CD14-positive monocyte (primary cell): Measurements from ENCODE around the gene TXK. TPM values are rescaled to one million over a fixed set of nuclear protein-coding genes. Genes with fewer than 3 reads are reported as not detected.

Experiments used
- DNase-seq, 3 donors: peaks; one replicate each; pipeline ENCODE4 v3.0.0-alpha.2; 2011 to 2022
- H2AFZ ChIP-seq: 2 replicates; pipeline ENCODE4 v1.6.0; 2012; ENCODE audit warnings: mild to moderate bottlenecking, low read depth, low read length, inconsistent platforms; ENCODE audit not compliant: insufficient read depth, poor library complexity, severe bottlenecking
- H3K27ac ChIP-seq, 2 donors: 1 replicate in 1 of 2; 2 replicates in 1 of 2; pipeline ENCODE4 v1.5.1; 2012 to 2013; ENCODE audit warnings: low read length in 2 of 2, control low read depth in 1 of 2, inconsistent platforms in 1 of 2, low read depth in 1 of 2, mild to moderate bottlenecking in 1 of 2
- H3K27me3 ChIP-seq, 2 donors: one replicate each; pipeline versions ENCODE4 v1.6.0 to v1.6.1; 2011 to 2013; ENCODE audit warnings: low read length in 2 of 2; ENCODE audit not compliant: control insufficient read depth in 2 of 2, insufficient read depth in 2 of 2
- H3K36me3 ChIP-seq, 2 donors: replicated peaks in 1 of 2; 1 replicate in 1 of 2; 2 replicates in 1 of 2; pipeline versions ENCODE4 v1.5.1 to v1.6.1; 2012 to 2013; ENCODE audit warnings: low read length in 2 of 2, control low read depth in 1 of 2, inconsistent platforms in 1 of 2, mild to moderate bottlenecking in 1 of 2; ENCODE audit not compliant: insufficient read depth in 2 of 2, control insufficient read depth in 1 of 2
- H3K4me1 ChIP-seq, 2 donors: 1 replicate in 1 of 2; 2 replicates in 1 of 2; pipeline versions ENCODE4 v1.5.1 to v1.6.1; 2012 to 2013; ENCODE audit warnings: low read length in 2 of 2, control low read depth in 1 of 2, inconsistent platforms in 1 of 2, mild to moderate bottlenecking in 1 of 2, moderate library complexity in 1 of 2; ENCODE audit not compliant: insufficient read depth in 2 of 2, control insufficient read depth in 1 of 2
- H3K4me2 ChIP-seq: replicated peaks from 2 replicates; pipeline ENCODE3; 2012; ENCODE audit warnings: low read length, moderate library complexity, mild to moderate bottlenecking; ENCODE audit not compliant: poor library complexity, severe bottlenecking; ENCODE audit errors: extremely low read depth
- H3K4me3 ChIP-seq, 3 experiments: fragments of 200-600 bp in 1 of 3; sonication (generic) in 1 of 3; replicated peaks in 1 of 3; 1 replicate in 2 of 3; 2 replicates in 1 of 3; pipeline ENCODE4 v1.5.1; 2011 to 2013; ENCODE audit warnings: low read length in 3 of 3, mild to moderate bottlenecking in 3 of 3, control low read depth in 2 of 3, low read depth in 2 of 3, inconsistent platforms in 1 of 3, moderate library complexity in 1 of 3
- H3K79me2 ChIP-seq: 2 replicates; pipeline ENCODE4 v1.6.0; 2012; ENCODE audit warnings: mild to moderate bottlenecking, control low read depth, inconsistent platforms, low read length, moderate library complexity; ENCODE audit not compliant: insufficient read depth
- H3K9ac ChIP-seq: 2 replicates; pipeline ENCODE4 v1.6.0; 2017; ENCODE audit warnings: low read length, mild to moderate bottlenecking; ENCODE audit not compliant: insufficient read depth, poor library complexity, severe bottlenecking
- H3K9me3 ChIP-seq, 2 donors: replicated peaks in 1 of 2; 1 replicate in 1 of 2; 2 replicates in 1 of 2; pipeline versions ENCODE4 v1.5.1 to v1.6.1; 2012 to 2013; ENCODE audit warnings: low read length in 2 of 2, control low read depth in 1 of 2; ENCODE audit not compliant: control insufficient read depth in 1 of 2, insufficient read depth in 1 of 2
- H4K20me1 ChIP-seq: 2 replicates; pipeline ENCODE4 v1.6.0; 2012; ENCODE audit warnings: mild to moderate bottlenecking, low read length, control low read depth, moderate library complexity; ENCODE audit not compliant: insufficient read depth
- H3K27ac Mint-ChIP-seq, 7 donors: one replicate each; pipeline ENCODE4 v1.8.0; 2020; ENCODE audit warnings: mild to moderate bottlenecking in 7 of 7, mixed read lengths in 7 of 7, moderate library complexity in 6 of 7, inconsistent platforms in 2 of 7
- H3K27me3 Mint-ChIP-seq, 3 donors: one replicate each; pipeline ENCODE4 v1.8.0; 2021 to 2022; ENCODE audit warnings: low read depth in 3 of 3, mild to moderate bottlenecking in 3 of 3, mixed read lengths in 3 of 3, moderate library complexity in 3 of 3, inconsistent platforms in 1 of 3
- H3K36me3 Mint-ChIP-seq, 2 donors: one replicate each; pipeline ENCODE4 v1.8.0; 2020; ENCODE audit warnings: mixed read lengths in 2 of 2, inconsistent platforms in 1 of 2, mild to moderate bottlenecking in 1 of 2
- H3K4me1 Mint-ChIP-seq: one replicate; pipeline ENCODE4 v1.8.0; 2020; ENCODE audit warnings: mild to moderate bottlenecking, mixed read lengths
- H3K4me3 Mint-ChIP-seq, 2 donors: one replicate each; pipeline ENCODE4 v1.8.0; 2020; ENCODE audit warnings: mild to moderate bottlenecking in 2 of 2, mixed read lengths in 2 of 2, moderate library complexity in 1 of 2
- H3K9me3 Mint-ChIP-seq, 7 donors: one replicate each; pipeline ENCODE4 v1.8.0; 2020 to 2022; ENCODE audit warnings: mixed read lengths in 7 of 7, mild to moderate bottlenecking in 6 of 7, moderate library complexity in 6 of 7, inconsistent platforms in 2 of 7
- WGBS: methylation state at CpG from one replicate; pipeline ENCODE4 v1.1.5; 2013; ENCODE audit warnings: missing lambda C conversion rate; ENCODE audit not compliant: insufficient coverage; 5-methylcytosine and 5-hydroxymethylcytosine counted together
- intact Hi-C, 2 donors: fragments of 100-400 bp; cut with micrococcal nuclease; formaldehyde crosslinking; loops; one replicate each; pipeline versions ENCODE4 v1.15.0 to v1.15.1; 2023
- polyA plus RNA-seq, 3 donors: library from polyadenylated mRNA; depleted of rRNA in 1 of 3; unstranded in 2 of 3; stranded (reverse) in 1 of 3; fragments of 300-500 nt in 2 of 3; fragments of >200 nt in 1 of 3; fragmentation: Illumina TruSeq in 2 of 3; gene quantifications; 1 replicate in 2 of 3; 2 replicates in 1 of 3; pipeline ENCODE4 v1.2.3, GENCODE V29; 2012 to 2021
- TF ChIP-seq, protein P1 (sequence below): fragments of 200-600 bp; IDR thresholded peaks from one replicate; pipeline ENCODE4 v1.8.0; 2022; ENCODE audit warnings: antibody characterized with exemption, mild to moderate bottlenecking

TXK gene
- polyA plus RNA-seq, 3 donors = 0.13 to 0.93 (median 0.54) TPM

DNA sequence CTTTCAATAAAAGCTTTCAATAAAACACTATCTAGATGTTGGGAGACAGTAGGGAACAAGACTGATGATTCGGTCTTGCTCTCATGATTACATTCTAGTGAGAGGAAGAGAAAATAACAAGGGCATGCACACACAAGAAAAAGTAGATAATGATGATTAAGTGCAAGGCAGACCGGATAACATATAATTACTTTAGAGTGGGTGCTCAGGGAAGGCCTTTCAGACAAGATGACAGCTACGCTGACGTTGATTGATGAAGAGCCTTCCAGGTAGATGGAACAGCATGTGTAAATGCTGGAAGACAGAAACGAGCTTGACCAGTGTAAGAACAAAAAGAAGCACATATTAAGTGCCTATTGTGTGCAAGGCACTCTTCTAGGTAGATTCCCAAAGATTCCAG, 43.4 kb downstream of the TXK start:
- no peak overlapping the region for H3K27ac Mint-ChIP-seq
- Histone ChIP-seq H3K4me2 (no peak overlapping the region), H4K20me1 (no peaks in the 10 kb centered on the region), H3K36me3 (no peaks in the 10 kb centered on the region), H3K9me3 (no peaks in the 10 kb centered on the region), H3K27me3 (no peaks in the 10 kb centered on the region), H3K27ac (no peak overlapping the region), H3K4me1 (no peaks in the 10 kb centered on the region), H3K4me3 (no peak overlapping the region), H2AFZ (no peak overlapping the region), H3K79me2 (no peaks in the 10 kb centered on the region), H3K9ac (no peak overlapping the region)
- H3K4me1 Mint-ChIP-seq = no peaks in the 10 kb centered on the region
- TF ChIP-seq, protein P1, sequence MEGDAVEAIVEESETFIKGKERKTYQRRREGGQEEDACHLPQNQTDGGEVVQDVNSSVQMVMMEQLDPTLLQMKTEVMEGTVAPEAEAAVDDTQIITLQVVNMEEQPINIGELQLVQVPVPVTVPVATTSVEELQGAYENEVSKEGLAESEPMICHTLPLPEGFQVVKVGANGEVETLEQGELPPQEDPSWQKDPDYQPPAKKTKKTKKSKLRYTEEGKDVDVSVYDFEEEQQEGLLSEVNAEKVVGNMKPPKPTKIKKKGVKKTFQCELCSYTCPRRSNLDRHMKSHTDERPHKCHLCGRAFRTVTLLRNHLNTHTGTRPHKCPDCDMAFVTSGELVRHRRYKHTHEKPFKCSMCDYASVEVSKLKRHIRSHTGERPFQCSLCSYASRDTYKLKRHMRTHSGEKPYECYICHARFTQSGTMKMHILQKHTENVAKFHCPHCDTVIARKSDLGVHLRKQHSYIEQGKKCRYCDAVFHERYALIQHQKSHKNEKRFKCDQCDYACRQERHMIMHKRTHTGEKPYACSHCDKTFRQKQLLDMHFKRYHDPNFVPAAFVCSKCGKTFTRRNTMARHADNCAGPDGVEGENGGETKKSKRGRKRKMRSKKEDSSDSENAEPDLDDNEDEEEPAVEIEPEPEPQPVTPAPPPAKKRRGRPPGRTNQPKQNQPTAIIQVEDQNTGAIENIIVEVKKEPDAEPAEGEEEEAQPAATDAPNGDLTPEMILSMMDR = no peak
- H3K36me3 Mint-ChIP-seq = no peaks in the 10 kb centered on the region
- intact Hi-C loops = no loop called here
- H3K4me3 Mint-ChIP-seq = no peak overlapping the region
- DNase-seq = no peak
- WGBS = 100% methylated on average over 2 of the region's 5 CpGs
- H3K9me3 Mint-ChIP-seq = no peaks in the 10 kb centered on the region
- no peaks in the 10 kb centered on the region for H3K27me3 Mint-ChIP-seq

DNA sequence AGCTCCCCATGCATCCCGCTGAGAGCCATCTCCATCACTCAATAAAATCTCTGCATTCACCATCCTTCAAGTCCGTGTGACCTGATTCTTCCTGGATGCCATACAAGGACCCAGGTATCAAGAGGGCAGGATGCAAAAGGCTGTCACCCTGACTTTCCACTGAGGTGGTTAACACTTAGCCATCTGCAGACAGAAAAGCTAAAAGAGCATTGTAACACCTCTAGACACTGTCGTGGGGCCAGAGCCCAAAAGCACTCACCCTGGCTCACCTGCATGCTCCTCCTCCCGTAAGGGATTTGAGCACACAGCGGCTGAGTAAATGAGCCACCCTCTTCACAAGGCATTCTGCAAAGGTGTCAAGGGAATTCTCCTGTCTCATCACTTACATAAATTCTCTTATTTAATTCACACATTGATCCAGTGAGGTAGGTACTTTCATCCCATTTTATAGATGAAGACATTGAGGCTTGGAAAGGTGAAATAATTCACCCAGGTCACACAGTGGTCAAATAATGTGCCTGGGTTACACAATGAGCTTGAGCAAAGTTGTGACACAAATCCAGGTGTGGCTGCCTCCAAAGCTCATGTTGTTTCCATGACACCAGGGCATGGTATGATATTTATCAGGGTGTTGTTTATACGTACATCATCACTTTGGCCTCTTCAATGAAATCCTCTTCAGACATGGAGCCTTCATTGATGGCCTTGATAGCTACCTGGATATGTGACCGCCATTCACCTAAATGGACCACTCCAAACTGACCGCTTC, 48.0 kb downstream of the TXK start:
- H3K36me3 Mint-ChIP-seq = no peaks in the 10 kb centered on the region
- H3K27ac ChIP-seq = no peak overlapping the region
- DNase-seq = no peak
- H3K79me2 ChIP-seq = no peaks in the 10 kb centered on the region
- intact Hi-C loops = loop anchor here (2.0 to 5.0 kb wide), 4 partner anchors 49 to 404 kb away; no protein-coding TSS in a partner anchor
- no peaks in the 10 kb centered on the region for H3K9me3 ChIP-seq
- no peak overlapping the region for H3K4me3 ChIP-seq
- H3K27me3 Mint-ChIP-seq = no peaks in the 10 kb centered on the region
- no peak overlapping the region for H2AFZ ChIP-seq
- H3K36me3 ChIP-seq = no peaks in the 10 kb centered on the region
- 76% methylated on average over 5 of the region's 8 CpGs for WGBS
- no peak overlapping the region for H3K9ac ChIP-seq
- no peaks in the 10 kb centered on the region for H3K27me3 ChIP-seq
- no peaks in the 10 kb centered on the region for H3K4me1 Mint-ChIP-seq
- TF ChIP-seq, protein P1 = no peak
- H3K9me3 Mint-ChIP-seq = no peaks in the 10 kb centered on the region
- no peaks in the 10 kb centered on the region for H3K4me1 ChIP-seq
- no peak overlapping the region for H3K27ac Mint-ChIP-seq
- no peak overlapping the region for H3K4me2 ChIP-seq
- no peaks in the 10 kb centered on the region for H4K20me1 ChIP-seq
- H3K4me3 Mint-ChIP-seq = no peak overlapping the region
